Choroid plexus epithelial cell (primary cell): ENCODE results near the gene SLC5A1.
A peak's percentile ranks its signal among the peaks of the same experiment; 100 is the strongest.

ENCODE experiments used
- DNase-seq: peaks from one replicate; pipeline ENCODE4 v3.0.0-alpha.2; 2010; ENCODE audit warnings: low read depth
- H3K4me3 ChIP-seq: 2 replicates; pipeline ENCODE4 v1.5.1; 2011; ENCODE audit warnings: low read depth, mild to moderate bottlenecking, control low read depth, low read length, moderate library complexity
- CTCF ChIP-seq: conservative IDR thresholded peaks from 2 replicates; pipeline ENCODE4 v1.5.1; 2011; ENCODE audit warnings: low read depth, mild to moderate bottlenecking, control low read depth, inconsistent platforms, low read length, moderate library complexity

Gene SLC5A1

GRCh38 chr22:32016081-32016480 lies 27.0 kb upstream of the SLC5A1 start:
- no peak for DNase-seq
- TF ChIP-seq CTCF = no peak
- no peak overlapping the region for H3K4me3 ChIP-seq

- peak; percentile 80 for DNase-seq
- H3K4me3 ChIP-seq = no peak overlapping the region
- no peak for TF ChIP-seq CTCF
These were observed 25.0 kb upstream of the SLC5A1 start for GRCh38 chr22:32018056-32018455.

- no peak for TF ChIP-seq CTCF
- H3K4me3 ChIP-seq = no peak overlapping the region
- DNase-seq = peak; percentile 89
These were observed 22.9 kb upstream of the SLC5A1 start for GRCh38 chr22:32020117-32020516.

- no peak for DNase-seq
- no peak overlapping the region for H3K4me3 ChIP-seq
- no peak for TF ChIP-seq CTCF
These were observed 21.3 kb upstream of the SLC5A1 start for GRCh38 chr22:32021716-32022115.

- TF ChIP-seq CTCF = no peak
- no peak for DNase-seq
- H3K4me3 ChIP-seq = no peak overlapping the region
These were observed 19.7 kb upstream of the SLC5A1 start for GRCh38 chr22:32023251-32023827.

- TF ChIP-seq CTCF = no peak
- no peak overlapping the region for H3K4me3 ChIP-seq
- no peak for DNase-seq
These were observed 18.3 kb upstream of the SLC5A1 start for GRCh38 chr22:32024796-32025195.

GRCh38 chr22:32030518-32031247 lies 12.4 kb upstream of the SLC5A1 start:
- H3K4me3 ChIP-seq = no peak overlapping the region
- TF ChIP-seq CTCF = no peak
- DNase-seq = no peak
